Measurements from ENCODE around the gene TRPM8. TPM values are rescaled to one million over a fixed set of nuclear protein-coding genes. Genes with fewer than 3 reads are reported as not detected.

The TRPM8 gene
- total and polyA plus RNA-seq, 2 of the 13 experiments (the other 11 are each of a cell fraction or from before 2014, with no cell fraction given), result 0.12 TPM; not detected in 1

DNA sequence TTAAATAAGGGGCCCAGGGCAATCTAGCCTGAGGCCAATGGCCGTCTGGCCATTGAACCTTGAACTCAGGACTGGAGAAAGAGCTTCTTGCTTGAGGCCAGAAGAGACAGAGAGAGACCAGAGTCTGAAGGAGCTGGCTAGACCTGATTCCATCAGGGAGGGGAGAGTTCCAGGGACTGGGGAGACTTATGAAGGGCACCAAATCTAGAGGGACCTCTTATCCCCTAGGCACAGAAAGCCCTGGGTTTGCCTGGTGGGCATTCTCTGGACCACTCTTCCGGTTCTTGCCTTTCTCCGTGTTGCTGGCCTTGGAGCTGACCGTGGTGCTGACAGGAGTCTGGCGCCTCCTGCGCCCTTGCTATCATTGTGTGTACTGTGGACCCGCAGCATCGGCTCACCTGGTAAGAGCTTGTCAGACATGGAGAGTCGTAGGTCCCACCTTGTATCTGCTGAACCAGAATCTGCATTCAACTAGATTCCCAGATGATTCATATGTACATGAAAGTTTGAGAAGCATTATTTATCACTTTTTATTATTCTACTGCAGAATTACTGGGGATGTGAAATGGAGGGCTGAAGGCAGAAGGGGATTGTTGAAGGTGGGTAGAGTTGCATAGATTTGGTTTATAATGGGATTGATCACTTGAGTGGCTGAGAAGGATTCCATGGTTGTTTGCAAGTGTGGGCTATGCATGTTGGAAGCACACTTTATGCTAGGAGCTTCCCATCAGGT, 4.3 kb upstream of the TRPM8 start (continued):
- TF ChIP-seq SNAI1 (CRISPR knock-in tag; IDR thresholded peaks at IDR 0.05; ENCODE audit: borderline replicate concordance), result no peak
- TF ChIP-seq CREB1 (IDR thresholded peaks at IDR 0.05), result no peak
- TF ChIP-seq CREB1 (CRISPR knock-in tag; IDR thresholded peaks at IDR 0.05), result no peak
- no peak for TF ChIP-seq CBFB (CRISPR knock-in tag; IDR thresholded peaks at IDR 0.05)
- TF ChIP-seq, protein P1, sequence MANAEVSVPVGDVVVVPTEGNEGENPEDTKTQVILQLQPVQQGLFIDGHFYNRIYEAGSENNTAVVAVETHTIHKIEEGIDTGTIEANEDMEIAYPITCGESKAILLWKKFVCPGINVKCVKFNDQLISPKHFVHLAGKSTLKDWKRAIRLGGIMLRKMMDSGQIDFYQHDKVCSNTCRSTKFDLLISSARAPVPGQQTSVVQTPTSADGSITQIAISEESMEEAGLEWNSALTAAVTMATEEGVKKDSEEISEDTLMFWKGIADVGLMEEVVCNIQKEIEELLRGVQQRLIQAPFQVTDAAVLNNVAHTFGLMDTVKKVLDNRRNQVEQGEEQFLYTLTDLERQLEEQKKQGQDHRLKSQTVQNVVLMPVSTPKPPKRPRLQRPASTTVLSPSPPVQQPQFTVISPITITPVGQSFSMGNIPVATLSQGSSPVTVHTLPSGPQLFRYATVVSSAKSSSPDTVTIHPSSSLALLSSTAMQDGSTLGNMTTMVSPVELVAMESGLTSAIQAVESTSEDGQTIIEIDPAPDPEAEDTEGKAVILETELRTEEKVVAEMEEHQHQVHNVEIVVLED (CRISPR knock-in tag; IDR thresholded peaks at IDR 0.05; ENCODE audit: borderline replicate concordance), result no peak
- TF ChIP-seq CBX2 (IDR thresholded peaks at IDR 0.05; ENCODE audit: low read depth, low read length), result no peak
- no peak for TF ChIP-seq CBX2 (CRISPR knock-in tag; IDR thresholded peaks at IDR 0.05; ENCODE audit: low read depth)
- TF ChIP-seq, protein P2, sequence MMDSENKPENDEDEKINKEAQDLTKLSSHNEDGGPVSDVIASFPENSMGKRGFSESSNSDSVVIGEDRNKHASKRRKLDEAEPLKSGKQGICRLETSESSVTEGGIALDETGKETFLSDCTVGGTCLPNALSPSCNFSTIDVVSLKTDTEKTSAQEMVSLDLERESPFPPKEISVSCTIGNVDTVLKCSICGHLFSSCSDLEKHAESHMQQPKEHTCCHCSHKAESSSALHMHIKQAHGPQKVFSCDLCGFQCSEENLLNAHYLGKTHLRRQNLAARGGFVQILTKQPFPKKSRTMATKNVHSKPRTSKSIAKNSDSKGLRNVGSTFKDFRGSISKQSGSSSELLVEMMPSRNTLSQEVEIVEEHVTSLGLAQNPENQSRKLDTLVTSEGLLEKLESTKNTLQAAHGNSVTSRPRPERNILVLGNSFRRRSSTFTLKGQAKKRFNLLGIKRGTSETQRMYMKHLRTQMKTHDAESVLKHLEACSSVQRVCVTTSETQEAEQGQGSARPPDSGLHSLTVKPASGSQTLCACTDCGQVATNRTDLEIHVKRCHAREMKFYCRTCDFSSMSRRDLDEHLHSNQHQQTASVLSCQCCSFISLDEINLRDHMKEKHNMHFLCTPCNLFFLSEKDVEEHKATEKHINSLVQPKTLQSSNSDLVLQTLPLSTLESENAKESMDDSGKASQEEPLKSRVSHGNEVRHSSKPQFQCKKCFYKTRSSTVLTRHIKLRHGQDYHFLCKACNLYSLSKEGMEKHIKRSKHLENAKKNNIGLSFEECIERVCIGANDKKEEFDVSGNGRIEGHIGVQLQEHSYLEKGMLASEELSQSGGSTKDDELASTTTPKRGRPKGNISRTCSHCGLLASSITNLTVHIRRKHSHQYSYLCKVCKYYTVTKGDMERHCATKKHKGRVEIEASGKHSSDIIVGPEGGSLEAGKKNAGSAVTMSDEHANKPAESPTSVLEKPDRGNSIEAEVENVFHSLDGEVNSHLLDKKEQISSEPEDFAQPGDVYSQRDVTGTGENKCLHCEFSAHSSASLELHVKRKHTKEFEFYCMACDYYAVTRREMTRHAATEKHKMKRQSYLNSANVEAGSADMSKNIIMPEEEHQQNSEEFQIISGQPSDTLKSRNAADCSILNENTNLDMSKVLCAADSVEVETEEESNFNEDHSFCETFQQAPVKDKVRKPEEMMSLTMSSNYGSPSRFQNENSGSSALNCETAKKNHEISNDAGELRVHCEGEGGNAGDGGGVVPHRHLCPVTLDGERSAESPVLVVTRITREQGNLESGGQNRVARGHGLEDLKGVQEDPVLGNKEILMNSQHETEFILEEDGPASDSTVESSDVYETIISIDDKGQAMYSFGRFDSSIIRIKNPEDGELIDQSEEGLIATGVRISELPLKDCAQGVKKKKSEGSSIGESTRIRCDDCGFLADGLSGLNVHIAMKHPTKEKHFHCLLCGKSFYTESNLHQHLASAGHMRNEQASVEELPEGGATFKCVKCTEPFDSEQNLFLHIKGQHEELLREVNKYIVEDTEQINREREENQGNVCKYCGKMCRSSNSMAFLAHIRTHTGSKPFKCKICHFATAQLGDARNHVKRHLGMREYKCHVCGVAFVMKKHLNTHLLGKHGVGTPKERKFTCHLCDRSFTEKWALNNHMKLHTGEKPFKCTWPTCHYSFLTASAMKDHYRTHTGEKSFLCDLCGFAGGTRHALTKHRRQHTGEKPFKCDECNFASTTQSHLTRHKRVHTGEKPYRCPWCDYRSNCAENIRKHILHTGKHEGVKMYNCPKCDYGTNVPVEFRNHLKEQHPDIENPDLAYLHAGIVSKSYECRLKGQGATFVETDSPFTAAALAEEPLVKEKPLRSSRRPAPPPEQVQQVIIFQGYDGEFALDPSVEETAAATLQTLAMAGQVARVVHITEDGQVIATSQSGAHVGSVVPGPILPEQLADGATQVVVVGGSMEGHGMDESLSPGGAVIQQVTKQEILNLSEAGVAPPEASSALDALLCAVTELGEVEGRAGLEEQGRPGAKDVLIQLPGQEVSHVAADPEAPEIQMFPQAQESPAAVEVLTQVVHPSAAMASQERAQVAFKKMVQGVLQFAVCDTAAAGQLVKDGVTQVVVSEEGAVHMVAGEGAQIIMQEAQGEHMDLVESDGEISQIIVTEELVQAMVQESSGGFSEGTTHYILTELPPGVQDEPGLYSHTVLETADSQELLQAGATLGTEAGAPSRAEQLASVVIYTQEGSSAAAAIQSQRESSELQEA (CRISPR knock-in tag; IDR thresholded peaks at IDR 0.05; ENCODE audit: not compliant biosample characterization), result no peak
- TF ChIP-seq ZNF33A (CRISPR knock-in tag; IDR thresholded peaks at IDR 0.05; ENCODE audit: borderline replicate concordance), result no peak
- no peak for TF ChIP-seq NFE2L1 (CRISPR knock-in tag; IDR thresholded peaks at IDR 0.05; ENCODE audit: borderline replicate concordance)
- TF ChIP-seq, protein P3, sequence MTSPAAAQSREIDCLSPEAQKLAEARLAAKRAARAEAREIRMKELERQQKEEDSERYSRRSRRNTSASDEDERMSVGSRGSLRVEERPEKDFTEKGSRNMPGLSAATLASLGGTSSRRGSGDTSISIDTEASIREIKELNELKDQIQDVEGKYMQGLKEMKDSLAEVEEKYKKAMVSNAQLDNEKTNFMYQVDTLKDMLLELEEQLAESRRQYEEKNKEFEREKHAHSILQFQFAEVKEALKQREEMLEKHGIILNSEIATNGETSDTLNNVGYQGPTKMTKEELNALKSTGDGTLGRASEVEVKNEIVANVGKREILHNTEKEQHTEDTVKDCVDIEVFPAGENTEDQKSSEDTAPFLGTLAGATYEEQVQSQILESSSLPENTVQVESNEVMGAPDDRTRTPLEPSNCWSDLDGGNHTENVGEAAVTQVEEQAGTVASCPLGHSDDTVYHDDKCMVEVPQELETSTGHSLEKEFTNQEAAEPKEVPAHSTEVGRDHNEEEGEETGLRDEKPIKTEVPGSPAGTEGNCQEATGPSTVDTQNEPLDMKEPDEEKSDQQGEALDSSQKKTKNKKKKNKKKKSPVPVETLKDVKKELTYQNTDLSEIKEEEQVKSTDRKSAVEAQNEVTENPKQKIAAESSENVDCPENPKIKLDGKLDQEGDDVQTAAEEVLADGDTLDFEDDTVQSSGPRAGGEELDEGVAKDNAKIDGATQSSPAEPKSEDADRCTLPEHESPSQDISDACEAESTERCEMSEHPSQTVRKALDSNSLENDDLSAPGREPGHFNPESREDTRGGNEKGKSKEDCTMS (CRISPR knock-in tag; conservative IDR thresholded peaks at IDR 0.05), result no peak
- no peak for TF ChIP-seq MLLT10 (CRISPR knock-in tag; IDR thresholded peaks at IDR 0.05)
- TF ChIP-seq, protein P4, sequence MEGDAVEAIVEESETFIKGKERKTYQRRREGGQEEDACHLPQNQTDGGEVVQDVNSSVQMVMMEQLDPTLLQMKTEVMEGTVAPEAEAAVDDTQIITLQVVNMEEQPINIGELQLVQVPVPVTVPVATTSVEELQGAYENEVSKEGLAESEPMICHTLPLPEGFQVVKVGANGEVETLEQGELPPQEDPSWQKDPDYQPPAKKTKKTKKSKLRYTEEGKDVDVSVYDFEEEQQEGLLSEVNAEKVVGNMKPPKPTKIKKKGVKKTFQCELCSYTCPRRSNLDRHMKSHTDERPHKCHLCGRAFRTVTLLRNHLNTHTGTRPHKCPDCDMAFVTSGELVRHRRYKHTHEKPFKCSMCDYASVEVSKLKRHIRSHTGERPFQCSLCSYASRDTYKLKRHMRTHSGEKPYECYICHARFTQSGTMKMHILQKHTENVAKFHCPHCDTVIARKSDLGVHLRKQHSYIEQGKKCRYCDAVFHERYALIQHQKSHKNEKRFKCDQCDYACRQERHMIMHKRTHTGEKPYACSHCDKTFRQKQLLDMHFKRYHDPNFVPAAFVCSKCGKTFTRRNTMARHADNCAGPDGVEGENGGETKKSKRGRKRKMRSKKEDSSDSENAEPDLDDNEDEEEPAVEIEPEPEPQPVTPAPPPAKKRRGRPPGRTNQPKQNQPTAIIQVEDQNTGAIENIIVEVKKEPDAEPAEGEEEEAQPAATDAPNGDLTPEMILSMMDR (CRISPR knock-in tag; IDR thresholded peaks at IDR 0.05), result no peak
